ENCODE data around the gene HTT. TPM values are rescaled to one million over a fixed set of nuclear protein-coding genes. Genes with fewer than 3 reads are reported as not detected.
A peak's percentile ranks its signal among the peaks of the same experiment; 100 is the strongest.

HTT gene
- total and polyA plus RNA-seq, 8 donors, result 34.5 to 75.9 (median 43.5) TPM

DNA sequence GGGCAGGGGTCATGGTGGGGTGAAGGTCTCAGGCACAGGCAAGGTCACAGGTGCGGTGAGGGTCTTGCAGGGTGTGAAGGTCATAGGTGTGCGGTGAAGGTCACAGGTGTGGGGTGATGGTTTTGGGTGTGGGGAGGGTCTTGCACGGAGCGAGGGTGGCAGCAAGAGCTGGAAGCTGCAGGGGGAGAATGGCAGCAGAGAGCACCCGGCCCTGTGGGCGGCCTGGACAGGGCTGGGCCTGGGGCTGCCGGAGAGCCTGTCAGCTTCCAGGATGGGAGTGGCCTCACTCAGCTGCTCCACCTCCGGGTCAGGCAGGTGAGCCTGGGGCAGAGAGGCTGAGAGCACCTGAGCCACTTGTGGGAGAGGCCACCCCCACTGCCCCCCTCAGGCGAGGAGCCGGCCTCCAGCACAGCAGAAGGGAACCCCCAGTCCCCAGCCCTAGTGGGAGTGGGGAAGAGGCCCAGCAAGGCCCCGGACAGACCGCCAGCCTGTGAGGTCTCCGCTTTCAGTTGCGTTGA is 176.0 kb downstream of the HTT start:
- H3K4me3 ChIP-seq, result peak overlapping the region in 1 of 2 donors; percentile 20
- peaks cover 0 to under 1% of the 10 kb centered on the region in 2 donors for H3K36me3 ChIP-seq
- no peaks in the 10 kb centered on the region for H3K9me3 ChIP-seq
- H3K4me1 ChIP-seq, result no peaks in the 10 kb centered on the region
- ATAC-seq, result peak; percentile 95
- intact Hi-C loops (cut with DNase I), result no loop called here
- TF ChIP-seq, protein P1, sequence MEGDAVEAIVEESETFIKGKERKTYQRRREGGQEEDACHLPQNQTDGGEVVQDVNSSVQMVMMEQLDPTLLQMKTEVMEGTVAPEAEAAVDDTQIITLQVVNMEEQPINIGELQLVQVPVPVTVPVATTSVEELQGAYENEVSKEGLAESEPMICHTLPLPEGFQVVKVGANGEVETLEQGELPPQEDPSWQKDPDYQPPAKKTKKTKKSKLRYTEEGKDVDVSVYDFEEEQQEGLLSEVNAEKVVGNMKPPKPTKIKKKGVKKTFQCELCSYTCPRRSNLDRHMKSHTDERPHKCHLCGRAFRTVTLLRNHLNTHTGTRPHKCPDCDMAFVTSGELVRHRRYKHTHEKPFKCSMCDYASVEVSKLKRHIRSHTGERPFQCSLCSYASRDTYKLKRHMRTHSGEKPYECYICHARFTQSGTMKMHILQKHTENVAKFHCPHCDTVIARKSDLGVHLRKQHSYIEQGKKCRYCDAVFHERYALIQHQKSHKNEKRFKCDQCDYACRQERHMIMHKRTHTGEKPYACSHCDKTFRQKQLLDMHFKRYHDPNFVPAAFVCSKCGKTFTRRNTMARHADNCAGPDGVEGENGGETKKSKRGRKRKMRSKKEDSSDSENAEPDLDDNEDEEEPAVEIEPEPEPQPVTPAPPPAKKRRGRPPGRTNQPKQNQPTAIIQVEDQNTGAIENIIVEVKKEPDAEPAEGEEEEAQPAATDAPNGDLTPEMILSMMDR (IDR thresholded peaks at IDR 0.05), result no peak
- H3K27me3 ChIP-seq, result no peaks in the 10 kb centered on the region
- DNase-seq, result peak in 3 of 4 donors; percentile 62 to 90 (median 83)
- H3K27ac ChIP-seq, result peak overlapping the region; percentile 48 to 67

DNA sequence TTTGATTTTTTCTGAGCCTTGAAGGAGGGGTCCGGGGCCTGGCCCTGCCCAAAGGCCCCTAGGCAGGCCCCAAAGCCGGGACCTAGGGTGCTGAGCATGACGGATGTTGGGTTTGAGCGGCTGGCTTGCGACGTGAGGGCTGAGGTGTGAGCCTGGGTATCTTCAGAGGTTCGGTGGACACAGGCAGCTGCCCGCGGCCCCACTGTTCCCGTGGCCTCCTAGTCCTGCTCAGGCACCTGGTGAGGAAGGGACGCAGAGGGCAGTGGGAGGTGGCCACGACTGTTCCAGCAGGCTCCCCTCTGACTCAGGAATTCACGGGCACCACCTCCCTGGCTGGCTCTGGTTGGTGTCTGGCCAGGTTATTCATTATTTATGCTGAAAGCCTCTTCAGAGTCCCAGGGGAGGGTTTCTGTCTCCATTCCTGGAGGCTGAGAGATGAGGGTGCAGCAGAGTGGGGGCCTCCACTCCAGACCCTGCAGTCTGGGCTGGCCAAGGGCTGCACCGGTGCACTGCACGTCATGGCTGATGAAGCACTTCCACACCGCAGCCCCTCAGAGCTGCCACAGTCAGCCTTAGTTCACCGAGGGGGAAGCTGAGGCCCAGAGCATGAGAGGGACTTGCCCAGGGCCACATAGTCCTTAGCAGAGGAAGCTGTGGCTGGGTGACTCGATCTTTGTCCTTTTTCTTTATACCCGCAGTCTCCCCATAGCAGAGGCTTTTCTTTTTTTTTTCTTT is 176.6 kb downstream of the HTT start:
- no peaks in the 10 kb centered on the region for H3K4me1 ChIP-seq
- H3K9me3 ChIP-seq, result no peaks in the 10 kb centered on the region
- intact Hi-C loops (cut with DNase I), result no loop called here
- no peaks in the 10 kb centered on the region for H3K27me3 ChIP-seq
- ATAC-seq (peak; percentile 92), DNase-seq (peak in 3 of 4 donors; percentile 62 to 85 (median 74))
- H3K36me3 ChIP-seq, result peaks cover 0 to 7% of the 10 kb centered on the region in 2 donors
- H3K4me3 ChIP-seq, result peak overlapping the region in 1 of 2 donors; percentile 20
- H3K27ac ChIP-seq, result peak overlapping the region; percentile 48 to 67
- TF ChIP-seq, protein P1 (IDR thresholded peaks at IDR 0.05), result no peak

GRCh38 chr4:3251691-3252479 is 177.4 kb downstream of the HTT start:
- TF ChIP-seq, protein P1 (IDR thresholded peaks at IDR 0.05), result no peak
- no peaks in the 10 kb centered on the region for H3K4me1 ChIP-seq

DNA sequence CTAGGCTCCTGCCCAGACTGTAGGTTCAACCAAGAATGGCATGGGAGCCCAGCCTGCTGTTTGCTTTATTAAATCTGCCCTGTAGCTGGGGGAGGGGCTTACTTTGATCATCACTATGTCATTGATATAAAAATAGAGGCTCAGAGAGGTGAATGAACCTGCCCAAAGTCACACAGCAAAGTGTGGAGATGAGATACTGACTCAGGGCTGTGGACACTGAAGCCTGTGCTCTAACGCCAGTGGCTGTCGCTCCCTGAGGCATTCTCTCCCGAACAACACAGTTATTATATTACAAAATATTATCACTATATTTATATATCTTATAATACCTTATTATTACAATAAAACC is 178.0 kb downstream of the HTT start:
- intact Hi-C loops (cut with DNase I), result no loop called here
- Histone ChIP-seq H3K27me3 (no peaks in the 10 kb centered on the region), H3K4me3 (no peak overlapping the region), H3K36me3 (peaks cover 0 to 10% of the 10 kb centered on the region in 2 donors), H3K4me1 (no peaks in the 10 kb centered on the region), H3K9me3 (no peaks in the 10 kb centered on the region), H3K27ac (no peak overlapping the region)
- TF ChIP-seq, protein P1 (IDR thresholded peaks at IDR 0.05), result no peak
- peak in 1 of 4 donors; percentile 4 for DNase-seq
- no peak for ATAC-seq

More at GRCh38 chr4:3251691-3252479, 177.4 kb downstream of the HTT start:
- no peaks in the 10 kb centered on the region for H3K27me3 ChIP-seq
- H3K4me3 ChIP-seq, result no peak overlapping the region
- no peak for ATAC-seq
- intact Hi-C loops (cut with DNase I), result no loop called here
- DNase-seq, result peak in 1 of 4 donors; percentile 58
- peaks cover 0 to 10% of the 10 kb centered on the region in 2 donors for H3K36me3 ChIP-seq
- no peaks in the 10 kb centered on the region for H3K9me3 ChIP-seq
- no peak overlapping the region for H3K27ac ChIP-seq

Data from left lung (tissue), 10 donors.